ENCODE data around the gene KCNMB4.

Gene KCNMB4

GRCh38 chr12:70355972-70356371 is 10.1 kb upstream of the KCNMB4 start:
- H3K4me1 Mint-ChIP-seq (ENCODE audit: low read depth) = peaks cover 13% of the 10 kb centered on the region
- H3K27ac Mint-ChIP-seq = no peak overlapping the region
- no peaks in the 10 kb centered on the region for H3K9me3 Mint-ChIP-seq

GRCh38 chr12:70359458-70360197 is 6.5 kb upstream of the KCNMB4 start:
- H3K27ac Mint-ChIP-seq = no peak overlapping the region
- no peaks in the 10 kb centered on the region for H3K9me3 Mint-ChIP-seq
- H3K27me3 Mint-ChIP-seq = peaks cover 6% of the 10 kb centered on the region
- H3K4me1 Mint-ChIP-seq (ENCODE audit: low read depth) = peaks cover 7% of the 10 kb centered on the region
- H3K4me3 Mint-ChIP-seq = no peak overlapping the region
- no peaks in the 10 kb centered on the region for H3K36me3 Mint-ChIP-seq (ENCODE audit: low read depth)
- intact Hi-C loops (cut with micrococcal nuclease) = loop anchor here (5.0 kb wide), 1 partner anchor 32 kb away; no protein-coding TSS in a partner anchor

More at GRCh38 chr12:70355972-70356371, 10.1 kb upstream of the KCNMB4 start:
- no peaks in the 10 kb centered on the region for H3K27me3 Mint-ChIP-seq
- intact Hi-C loops (cut with micrococcal nuclease) = loop anchor here (2.0 kb wide), 1 partner anchor 113 kb away; the partner anchor contains the start of gene CNOT2
- H3K36me3 Mint-ChIP-seq (ENCODE audit: low read depth) = no peaks in the 10 kb centered on the region
- no peak overlapping the region for H3K4me3 Mint-ChIP-seq

GRCh38 chr12:70360218-70360617 is 5.9 kb upstream of the KCNMB4 start:
- no peaks in the 10 kb centered on the region for H3K36me3 Mint-ChIP-seq (ENCODE audit: low read depth)
- peaks cover 7% of the 10 kb centered on the region for H3K4me1 Mint-ChIP-seq (ENCODE audit: low read depth)
- peaks cover 12% of the 10 kb centered on the region for H3K27me3 Mint-ChIP-seq
- no peak overlapping the region for H3K27ac Mint-ChIP-seq
- intact Hi-C loops (cut with micrococcal nuclease) = loop anchor here (5.0 kb wide), 1 partner anchor 33 kb away; no protein-coding TSS in a partner anchor
- no peak overlapping the region for H3K4me3 Mint-ChIP-seq
- H3K9me3 Mint-ChIP-seq = no peaks in the 10 kb centered on the region

GRCh38 chr12:70364695-70365397 is 1.2 kb upstream of the KCNMB4 start:
- H3K27me3 Mint-ChIP-seq = peaks cover 32% of the 10 kb centered on the region
- no peak overlapping the region for H3K27ac Mint-ChIP-seq
- intact Hi-C loops (cut with micrococcal nuclease) = loop anchor here (5.0 kb wide), 2 partner anchors 38 to 123 kb away; partner anchors contain the start of gene CNOT2

GRCh38 chr12:70365398-70365647 is 767 bp upstream of the KCNMB4 start:
- peak overlapping the region; percentile 77 for H3K4me3 Mint-ChIP-seq
- no peak overlapping the region for H3K27ac Mint-ChIP-seq
- H3K4me1 Mint-ChIP-seq (ENCODE audit: low read depth) = peaks cover 22% of the 10 kb centered on the region
- intact Hi-C loops (cut with micrococcal nuclease) = loop anchor here (5.0 kb wide), 1 partner anchor 123 kb away; the partner anchor contains the start of gene CNOT2
- peaks cover 32% of the 10 kb centered on the region for H3K27me3 Mint-ChIP-seq
- no peaks in the 10 kb centered on the region for H3K36me3 Mint-ChIP-seq (ENCODE audit: low read depth)
- no peaks in the 10 kb centered on the region for H3K9me3 Mint-ChIP-seq

More at GRCh38 chr12:70364695-70365397, 1.2 kb upstream of the KCNMB4 start:
- Mint-ChIP-seq H3K4me1 (ENCODE audit: low read depth) (peaks cover 22% of the 10 kb centered on the region), H3K4me3 (peak overlapping the region; percentile 77), H3K36me3 (ENCODE audit: low read depth) (no peaks in the 10 kb centered on the region), H3K9me3 (no peaks in the 10 kb centered on the region)

GRCh38 chr12:70366581-70367257 is 629 bp downstream of the KCNMB4 start:
- Mint-ChIP-seq H3K36me3 (ENCODE audit: low read depth) (no peaks in the 10 kb centered on the region), H3K9me3 (no peaks in the 10 kb centered on the region), H3K27ac (no peak overlapping the region), H3K4me3 (peak overlapping the region; percentile 71), H3K27me3 (peaks cover 31% of the 10 kb centered on the region), H3K4me1 (ENCODE audit: low read depth) (peaks cover 22% of the 10 kb centered on the region)
- intact Hi-C loops (cut with micrococcal nuclease) = loop anchor here (5.0 kb wide), 1 partner anchor 124 kb away; the partner anchor contains the start of gene CNOT2

GRCh38 chr12:70367258-70368141 is 1.4 kb downstream of the KCNMB4 start:
- H3K36me3 Mint-ChIP-seq (ENCODE audit: low read depth) = no peaks in the 10 kb centered on the region
- peak overlapping the region; percentile 71 for H3K4me3 Mint-ChIP-seq
- intact Hi-C loops (cut with micrococcal nuclease) = loop anchor here (5.0 kb wide), 1 partner anchor 125 kb away; the partner anchor contains the start of gene CNOT2
- H3K4me1 Mint-ChIP-seq (ENCODE audit: low read depth) = peaks cover 22% of the 10 kb centered on the region
- H3K9me3 Mint-ChIP-seq = no peaks in the 10 kb centered on the region
- H3K27ac Mint-ChIP-seq = no peak overlapping the region
- peaks cover 27% of the 10 kb centered on the region for H3K27me3 Mint-ChIP-seq

- intact Hi-C loops (cut with micrococcal nuclease) = no loop called here
- no peak overlapping the region for H3K27ac Mint-ChIP-seq
- H3K9me3 Mint-ChIP-seq = no peaks in the 10 kb centered on the region
- H3K4me1 Mint-ChIP-seq (ENCODE audit: low read depth) = no peaks in the 10 kb centered on the region
- H3K4me3 Mint-ChIP-seq = no peak overlapping the region
- peaks cover 1% of the 10 kb centered on the region for H3K27me3 Mint-ChIP-seq
- H3K36me3 Mint-ChIP-seq (ENCODE audit: low read depth) = no peaks in the 10 kb centered on the region
Observed at GRCh38 chr12:70372881-70373280, 6.8 kb downstream of the KCNMB4 start.

GRCh38 chr12:70379846-70380245 is 13.8 kb downstream of the KCNMB4 start:
- Mint-ChIP-seq H3K4me1 (ENCODE audit: low read depth) (no peaks in the 10 kb centered on the region), H3K27ac (no peak overlapping the region), H3K4me3 (no peak overlapping the region), H3K36me3 (ENCODE audit: low read depth) (no peaks in the 10 kb centered on the region), H3K27me3 (no peaks in the 10 kb centered on the region), H3K9me3 (peaks cover 17% of the 10 kb centered on the region)
- intact Hi-C loops (cut with micrococcal nuclease) = no loop called here

- intact Hi-C loops (cut with micrococcal nuclease) = no loop called here
Observed at GRCh38 chr12:70383484-70383883, 17.4 kb downstream of the KCNMB4 start.

GRCh38 chr12:70383886-70384285 is 17.8 kb downstream of the KCNMB4 start:
- Mint-ChIP-seq H3K4me1 (ENCODE audit: low read depth) (no peaks in the 10 kb centered on the region), H3K27me3 (no peaks in the 10 kb centered on the region), H3K4me3 (no peak overlapping the region), H3K36me3 (ENCODE audit: low read depth) (no peaks in the 10 kb centered on the region), H3K9me3 (peaks cover 19% of the 10 kb centered on the region), H3K27ac (no peak overlapping the region)
- intact Hi-C loops (cut with micrococcal nuclease) = no loop called here

More at GRCh38 chr12:70383484-70383883, 17.4 kb downstream of the KCNMB4 start:
- Mint-ChIP-seq H3K9me3 (peaks cover 17% of the 10 kb centered on the region), H3K4me1 (ENCODE audit: low read depth) (no peaks in the 10 kb centered on the region), H3K4me3 (no peak overlapping the region), H3K27me3 (no peaks in the 10 kb centered on the region), H3K36me3 (ENCODE audit: low read depth) (no peaks in the 10 kb centered on the region), H3K27ac (no peak overlapping the region)

- H3K4me3 Mint-ChIP-seq = no peak overlapping the region
- H3K27me3 Mint-ChIP-seq = no peaks in the 10 kb centered on the region
- H3K36me3 Mint-ChIP-seq (ENCODE audit: low read depth) = no peaks in the 10 kb centered on the region
- peaks cover 15% of the 10 kb centered on the region for H3K9me3 Mint-ChIP-seq
- H3K4me1 Mint-ChIP-seq (ENCODE audit: low read depth) = no peaks in the 10 kb centered on the region
- H3K27ac Mint-ChIP-seq = no peak overlapping the region
- intact Hi-C loops (cut with micrococcal nuclease) = no loop called here
Observed at GRCh38 chr12:70386771-70387170, 20.7 kb downstream of the KCNMB4 start.

GRCh38 chr12:70389678-70390077 is 23.6 kb downstream of the KCNMB4 start:
- Mint-ChIP-seq H3K4me3 (no peak overlapping the region), H3K36me3 (ENCODE audit: low read depth) (no peaks in the 10 kb centered on the region), H3K27ac (no peak overlapping the region), H3K4me1 (ENCODE audit: low read depth) (no peaks in the 10 kb centered on the region), H3K9me3 (peaks cover 15% of the 10 kb centered on the region), H3K27me3 (no peaks in the 10 kb centered on the region)
- intact Hi-C loops (cut with micrococcal nuclease) = no loop called here

Measured in dendritic cell treated with granulocyte-macrophage colony-stimulating factor and Interleukin-4, amounts not matched to agents 40 ng/mL and 50 ng/mL, for 4 days (primary cell).